ENCODE data around the gene FAM3A.
"Not testable (repeated sequence)": the region's sequence is repeated elsewhere in the genome, so short reads cannot be mapped to it uniquely, and the experiment has no call there.

The FAM3A gene

DNA sequence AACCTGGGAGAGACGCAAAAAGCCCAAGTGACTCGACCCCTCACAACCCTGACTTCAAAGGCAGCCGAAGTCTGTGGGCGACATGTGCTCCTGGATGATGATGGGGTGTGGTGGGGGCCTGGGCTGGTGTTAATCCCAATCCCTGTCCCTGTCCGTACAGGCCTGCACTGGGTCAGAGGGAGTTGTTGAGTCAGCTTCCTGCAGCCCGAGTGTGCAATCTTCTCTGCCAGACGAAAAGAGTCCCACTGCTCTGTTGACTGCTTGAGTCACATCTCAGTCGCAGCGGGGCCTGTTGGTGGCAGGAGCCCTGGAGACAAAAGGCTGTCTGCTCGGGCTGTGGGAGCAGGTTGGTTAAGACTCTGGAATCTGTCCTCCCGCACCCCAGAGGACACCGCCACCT, 10.3 kb downstream of the FAM3A start:
- DNase-seq (ENCODE audit: low read depth, low spot score) = no peak

GRCh38 chrX:154502989-154503388, 13.0 kb downstream of the FAM3A start:
- DNase-seq (ENCODE audit: low read depth, low spot score) = no peak

GRCh38 chrX:154502098-154502497, 13.9 kb downstream of the FAM3A start:
- no peak for DNase-seq (ENCODE audit: low read depth, low spot score)

- not testable (repeated sequence) for DNase-seq (ENCODE audit: low read depth, low spot score)
Measured at GRCh38 chrX:154501423-154501822, 14.6 kb downstream of the FAM3A start.

- not testable (repeated sequence) for DNase-seq (ENCODE audit: low read depth, low spot score)
Measured at GRCh38 chrX:154496591-154497137, 19.4 kb downstream of the FAM3A start.

DNA sequence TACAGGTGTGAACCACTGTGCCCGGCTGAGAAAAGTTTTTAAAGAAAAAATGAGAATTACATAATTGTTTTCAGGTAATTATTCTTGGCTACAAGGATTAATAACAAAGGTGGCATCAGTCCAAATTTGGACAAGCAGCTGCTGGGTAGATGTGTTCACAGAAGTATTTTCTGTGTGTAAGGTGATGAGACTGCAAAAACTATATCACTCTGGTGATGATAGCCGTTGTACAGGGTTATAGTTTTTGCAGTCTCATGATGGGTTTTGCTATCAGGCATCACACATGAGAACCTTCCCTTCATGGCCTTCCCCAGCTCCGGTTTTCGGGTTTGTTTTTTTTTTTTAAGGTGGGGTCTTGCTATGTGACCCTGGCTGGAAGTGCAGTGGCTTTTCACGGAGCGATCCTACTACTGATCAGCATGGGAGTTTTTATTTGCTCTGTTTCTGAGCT, 20.5 kb downstream of the FAM3A start:
- no peak for DNase-seq (ENCODE audit: low read depth, low spot score)

GRCh38 chrX:154494715-154495114, 21.3 kb downstream of the FAM3A start:
- DNase-seq (ENCODE audit: low read depth, low spot score) = no peak

GRCh38 chrX:154490414-154491083, 25.5 kb downstream of the FAM3A start, which contains the start of gene SLC10A3:
SLC10A3 (minus strand) TSS chrX:154490629; CDS start chrX:154488940, 1,689 bp downstream.
- DNase-seq (ENCODE audit: low read depth, low spot score) = peak; percentile 69

DNA sequence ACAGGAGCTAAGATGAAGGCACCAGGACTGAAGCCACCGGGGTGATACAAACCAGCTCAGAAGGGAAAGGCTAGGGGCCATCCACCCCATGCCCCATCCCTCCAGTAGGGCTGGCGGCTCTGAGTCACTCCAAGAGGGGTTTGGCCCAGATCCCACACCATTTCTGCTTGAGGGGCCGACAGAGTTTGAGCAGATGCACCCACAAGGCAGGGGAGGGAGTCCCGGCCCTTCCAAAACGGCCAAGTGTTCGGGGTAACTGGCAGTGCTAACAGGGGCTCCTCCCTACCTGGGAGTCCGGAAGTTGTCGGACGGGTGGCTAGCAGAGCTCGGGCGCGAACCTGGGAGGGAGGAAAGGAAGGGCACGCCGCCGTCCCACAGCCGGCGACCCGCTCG, 26.0 kb downstream of the FAM3A start:
- no peak for DNase-seq (ENCODE audit: low read depth, low spot score)

DNA sequence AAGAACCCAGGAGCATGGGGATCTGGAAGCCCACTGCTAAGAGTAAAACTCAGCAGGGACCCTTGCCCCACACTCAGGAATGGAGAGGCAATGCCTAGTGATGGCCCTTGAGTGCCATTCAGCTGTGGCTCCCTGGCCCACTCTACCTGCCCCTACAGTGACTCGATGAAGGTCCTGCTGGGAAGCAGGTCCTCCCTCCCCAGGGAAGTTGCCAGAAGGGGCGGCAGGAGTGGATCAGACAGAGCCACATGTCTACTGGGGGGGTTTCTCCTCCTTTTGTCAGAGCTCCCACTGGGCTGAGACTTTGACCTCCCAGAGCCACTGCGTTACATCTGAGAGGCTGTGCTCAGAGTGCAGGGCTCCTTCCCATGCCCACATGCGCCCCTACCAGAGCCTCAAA, 26.9 kb downstream of the FAM3A start:
- no peak for DNase-seq (ENCODE audit: low read depth, low spot score)

GRCh38 chrX:154488336-154489075, 27.5 kb downstream of the FAM3A start:
- DNase-seq (ENCODE audit: low read depth, low spot score) = no peak

- no peak for DNase-seq (ENCODE audit: low read depth, low spot score)
Measured at GRCh38 chrX:154487518-154488290, 28.3 kb downstream of the FAM3A start.

GRCh38 chrX:154486396-154487207, 29.4 kb downstream of the FAM3A start, which contains the start of gene UBL4A:
UBL4A (minus strand) TSS chrX:154486615; CDS start chrX:154486584, 31 bp downstream.
- no peak for DNase-seq (ENCODE audit: low read depth, low spot score)

GRCh38 chrX:154486052-154486395, 30.0 kb downstream of the FAM3A start:
- no peak for DNase-seq (ENCODE audit: low read depth, low spot score)

DNA sequence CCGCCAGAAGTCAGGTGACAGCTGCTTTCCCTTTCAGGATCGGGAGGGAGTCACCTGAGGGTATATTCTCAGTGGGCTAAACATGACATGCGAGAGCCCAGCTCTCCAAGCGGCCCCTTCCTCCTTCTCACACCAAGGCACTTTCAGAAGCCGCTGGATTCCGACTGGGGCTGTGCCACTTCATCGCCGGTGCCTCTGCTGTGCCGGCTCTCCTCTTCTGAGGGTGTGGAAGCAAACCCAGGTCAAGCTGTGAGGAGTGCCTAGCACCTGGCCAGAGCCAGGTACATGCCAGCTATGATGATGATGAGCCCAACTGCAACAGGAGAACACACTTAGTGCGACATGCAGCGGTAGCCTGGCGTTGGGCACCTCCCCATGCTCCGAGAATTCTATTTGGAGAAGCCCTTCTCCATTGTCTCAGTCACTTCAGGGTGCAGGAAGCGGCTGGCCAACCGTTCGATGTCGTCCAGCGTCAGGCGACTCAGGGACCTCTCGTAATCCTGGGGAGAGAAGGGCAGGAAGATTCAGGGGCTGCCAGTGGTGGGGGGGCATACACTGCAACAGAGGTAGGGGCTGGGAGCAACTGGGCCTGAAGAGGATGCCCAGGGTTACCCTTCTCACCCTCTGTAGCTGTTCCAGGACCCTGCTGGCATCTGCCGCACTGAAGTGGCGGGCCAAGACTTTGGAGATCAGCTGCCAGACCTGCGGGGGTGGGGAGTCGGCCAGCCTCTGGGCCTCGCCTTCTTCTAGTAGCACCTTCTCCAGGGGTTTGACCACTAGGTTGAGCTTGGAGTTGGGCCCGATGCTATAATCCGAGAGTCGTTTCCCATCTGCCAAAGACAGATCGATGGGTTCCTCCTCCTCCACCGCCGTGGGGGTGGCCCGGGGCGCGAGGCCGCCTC, 30.6 kb downstream of the FAM3A start:
- DNase-seq (ENCODE audit: low read depth, low spot score) = no peak

- DNase-seq (ENCODE audit: low read depth, low spot score) = no peak
Measured at GRCh38 chrX:154484255-154485149, 31.5 kb downstream of the FAM3A start.

DNA sequence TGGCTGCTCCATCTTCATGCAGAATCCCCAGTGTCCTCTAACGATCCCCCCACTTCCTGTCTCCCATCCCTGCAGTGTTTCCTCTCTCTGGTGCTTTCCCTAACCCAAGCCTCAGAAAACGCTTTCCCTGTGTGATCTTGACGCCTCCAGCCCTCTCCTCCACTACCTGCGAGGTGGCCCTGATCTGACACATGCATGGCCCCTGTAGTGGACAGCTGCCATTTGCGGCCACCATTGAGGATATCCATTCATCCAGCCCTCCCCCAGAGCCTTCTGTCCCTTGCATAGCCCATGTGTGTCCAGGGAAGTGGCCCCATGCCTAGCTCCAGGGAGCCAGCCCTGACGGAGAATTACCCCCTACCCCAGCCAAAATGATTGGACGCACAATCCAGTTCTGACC, 32.7 kb downstream of the FAM3A start:
- DNase-seq (ENCODE audit: low read depth, low spot score) = no peak

DNA sequence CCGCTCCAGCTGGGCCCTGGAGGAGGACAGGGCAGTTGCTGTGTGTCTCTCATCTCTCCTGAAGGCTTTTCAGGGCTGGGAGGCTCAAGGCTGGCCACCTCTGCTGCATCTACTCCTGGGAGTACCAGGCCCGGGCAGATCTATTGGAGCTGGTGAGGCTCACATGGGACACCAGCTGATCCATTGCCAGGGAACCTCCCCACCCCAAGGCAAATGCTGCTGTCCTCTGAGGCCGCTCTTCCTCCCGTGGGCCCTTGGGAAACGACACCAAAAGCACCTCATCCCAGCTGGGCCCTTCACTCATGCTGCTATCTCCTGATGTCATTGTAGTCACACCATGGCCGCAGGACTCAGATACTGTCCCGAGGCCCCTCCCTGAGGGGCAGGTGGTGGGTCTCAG, 33.2 kb downstream of the FAM3A start:
- DNase-seq (ENCODE audit: low read depth, low spot score) = no peak
